HFF-Myc (cell line): ENCODE measurements around the gene CTNNA3.

Experiments
- DNase-seq: peaks from one replicate; pipeline ENCODE4 v3.0.0-alpha.2; 2011; ENCODE audit warnings: low read depth; ENCODE audit errors: extremely low read depth
- H3K4me3 ChIP-seq: replicated peaks from 2 replicates; pipeline ENCODE4 v1.5.1; 2011; ENCODE audit warnings: low read depth, mild to moderate bottlenecking, control low read depth, low read length
- TF ChIP-seq, protein P1 (sequence below): IDR thresholded peaks from 2 replicates; pipeline ENCODE4 v1.5.1; 2012; ENCODE audit warnings: mild to moderate bottlenecking, low read depth, low read length, control low read depth; ENCODE audit errors: missing control alignments

The CTNNA3 gene

DNA sequence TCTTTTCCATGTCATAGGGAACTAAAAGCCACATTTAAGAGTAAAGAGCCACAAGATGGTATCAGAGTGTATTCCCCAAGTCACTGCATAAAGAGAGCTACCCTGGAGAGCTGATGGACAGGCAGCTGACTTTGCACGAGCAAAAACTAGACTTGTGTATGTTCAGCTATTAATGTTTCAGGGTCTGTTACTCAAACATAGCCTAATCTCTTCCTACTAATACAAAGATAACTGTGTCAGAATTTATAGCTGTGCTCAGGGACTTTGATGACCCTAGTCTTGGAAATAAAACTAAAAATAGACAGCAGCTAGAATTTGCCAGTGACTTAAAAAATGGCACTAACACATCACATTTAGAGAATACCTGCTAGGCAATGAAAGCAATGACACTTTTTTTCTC, 815.7 kb downstream of the CTNNA3 start:
- no peak overlapping the region for H3K4me3 ChIP-seq
- TF ChIP-seq, protein P1, sequence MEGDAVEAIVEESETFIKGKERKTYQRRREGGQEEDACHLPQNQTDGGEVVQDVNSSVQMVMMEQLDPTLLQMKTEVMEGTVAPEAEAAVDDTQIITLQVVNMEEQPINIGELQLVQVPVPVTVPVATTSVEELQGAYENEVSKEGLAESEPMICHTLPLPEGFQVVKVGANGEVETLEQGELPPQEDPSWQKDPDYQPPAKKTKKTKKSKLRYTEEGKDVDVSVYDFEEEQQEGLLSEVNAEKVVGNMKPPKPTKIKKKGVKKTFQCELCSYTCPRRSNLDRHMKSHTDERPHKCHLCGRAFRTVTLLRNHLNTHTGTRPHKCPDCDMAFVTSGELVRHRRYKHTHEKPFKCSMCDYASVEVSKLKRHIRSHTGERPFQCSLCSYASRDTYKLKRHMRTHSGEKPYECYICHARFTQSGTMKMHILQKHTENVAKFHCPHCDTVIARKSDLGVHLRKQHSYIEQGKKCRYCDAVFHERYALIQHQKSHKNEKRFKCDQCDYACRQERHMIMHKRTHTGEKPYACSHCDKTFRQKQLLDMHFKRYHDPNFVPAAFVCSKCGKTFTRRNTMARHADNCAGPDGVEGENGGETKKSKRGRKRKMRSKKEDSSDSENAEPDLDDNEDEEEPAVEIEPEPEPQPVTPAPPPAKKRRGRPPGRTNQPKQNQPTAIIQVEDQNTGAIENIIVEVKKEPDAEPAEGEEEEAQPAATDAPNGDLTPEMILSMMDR, result no peak
- DNase-seq, result no peak

DNA sequence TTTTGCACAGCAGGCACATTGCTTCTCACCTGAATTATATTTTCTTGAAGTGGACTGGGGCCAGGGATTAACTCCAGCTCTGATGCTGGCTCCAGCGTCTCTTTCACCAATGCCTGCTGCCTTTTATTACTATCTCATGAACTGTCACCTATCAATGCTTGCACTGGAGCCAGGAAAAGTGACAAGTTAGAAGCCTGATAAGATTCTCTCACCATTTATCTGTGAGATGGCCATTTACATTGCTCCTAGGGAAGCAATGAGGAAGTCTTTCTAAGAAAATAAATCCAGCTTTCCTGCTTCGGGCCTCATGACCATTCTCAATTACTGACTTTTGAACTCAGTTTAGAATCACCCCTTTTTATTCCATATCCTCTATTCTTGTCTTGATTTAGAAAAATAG, 818.6 kb downstream of the CTNNA3 start:
- H3K4me3 ChIP-seq, result no peak overlapping the region
- TF ChIP-seq, protein P1, result no peak
- DNase-seq, result no peak

DNA sequence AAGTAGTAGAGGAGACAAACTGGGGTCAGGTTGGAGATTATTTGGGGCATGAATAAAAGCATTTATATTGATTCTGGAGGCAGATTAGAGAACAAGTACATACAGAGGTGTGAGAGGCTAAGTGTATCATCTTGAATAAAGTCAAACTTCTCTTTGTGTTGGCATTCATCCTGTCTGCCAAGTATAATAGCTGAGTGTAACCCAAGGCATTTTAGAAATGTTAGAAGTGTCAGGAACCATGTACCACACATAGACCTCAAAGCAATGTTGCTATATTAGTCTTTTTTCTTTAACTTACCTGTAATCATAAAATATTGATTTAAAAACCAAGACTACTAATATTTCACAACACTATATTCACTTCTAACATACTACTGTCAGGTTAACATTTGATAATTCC, 826.4 kb downstream of the CTNNA3 start:
- H3K4me3 ChIP-seq, result no peak overlapping the region
- TF ChIP-seq, protein P1, result no peak
- no peak for DNase-seq

DNA sequence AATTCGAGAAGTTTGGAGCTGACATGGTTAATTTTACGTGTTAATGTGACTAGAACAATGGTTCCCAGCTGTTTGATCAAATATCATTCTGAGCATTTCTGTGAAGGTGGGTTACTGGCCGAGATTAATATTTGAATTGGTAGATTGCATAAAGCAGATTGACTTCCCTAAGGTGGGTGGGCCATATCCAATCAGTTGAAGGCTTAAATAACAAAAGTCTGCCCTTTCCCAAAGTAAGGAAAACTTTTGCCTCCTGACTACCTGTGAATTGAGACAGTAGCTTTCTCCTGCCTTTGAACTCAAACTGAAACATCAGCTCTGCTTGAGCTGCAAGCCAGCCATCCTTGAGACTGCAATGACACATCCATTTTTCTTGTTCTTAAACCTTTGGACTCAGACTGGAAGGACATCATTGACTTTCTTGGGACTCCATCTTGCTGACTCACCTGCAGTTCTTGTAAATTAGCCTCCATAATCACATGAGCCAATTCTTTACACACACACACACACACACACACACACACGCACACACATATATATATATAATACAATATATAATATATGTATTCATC, 833.2 kb downstream of the CTNNA3 start:
- TF ChIP-seq, protein P1, result no peak
- no peak for DNase-seq
- no peak overlapping the region for H3K4me3 ChIP-seq

DNA sequence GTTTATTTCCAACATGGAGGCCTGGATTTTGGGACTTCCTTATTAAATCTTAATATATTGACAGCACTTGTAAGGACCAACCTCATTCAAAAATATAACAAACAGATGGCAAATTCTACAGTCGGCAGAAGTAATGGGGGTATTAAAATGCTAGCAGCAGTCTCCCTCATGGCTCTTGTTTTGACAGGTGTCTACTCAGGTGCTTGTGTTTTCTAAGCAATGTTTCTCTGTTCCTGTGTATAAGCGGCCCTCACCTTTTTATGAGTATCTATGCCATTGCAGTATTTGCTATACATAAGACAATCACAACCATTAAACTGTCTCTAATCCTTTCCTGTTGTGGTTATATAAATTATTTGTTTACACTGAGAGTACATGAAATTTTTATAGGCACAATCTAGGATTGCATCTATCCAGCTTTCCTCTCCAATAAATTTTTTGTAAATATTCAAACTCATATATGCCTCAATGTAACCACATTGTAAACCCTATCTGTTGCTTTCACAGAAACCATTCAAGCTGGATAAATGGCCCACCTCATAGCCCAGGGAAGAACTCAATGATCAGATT, 835.5 kb downstream of the CTNNA3 start:
- TF ChIP-seq, protein P1, result no peak
- H3K4me3 ChIP-seq, result no peak overlapping the region
- DNase-seq, result no peak

DNA sequence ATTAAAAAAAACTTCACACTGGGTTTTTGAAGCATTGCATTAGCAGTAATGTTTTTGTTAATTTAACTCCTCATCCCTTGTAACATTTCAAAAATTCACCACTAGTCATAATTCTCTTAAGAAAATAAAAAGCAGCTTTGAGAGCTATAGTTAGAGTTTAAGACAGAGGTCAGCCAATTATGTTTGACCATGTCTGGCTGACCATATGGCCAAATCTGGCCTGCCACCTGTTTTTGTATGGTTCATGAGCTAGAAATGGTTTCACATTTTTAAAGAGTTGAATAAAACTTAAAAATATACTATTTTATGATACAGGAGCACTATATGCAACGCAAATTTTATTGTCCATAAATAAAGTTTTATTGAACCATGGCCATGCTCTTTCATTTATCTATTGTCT, 843.2 kb downstream of the CTNNA3 start:
- TF ChIP-seq, protein P1, result no peak
- DNase-seq, result no peak
- no peak overlapping the region for H3K4me3 ChIP-seq

DNA sequence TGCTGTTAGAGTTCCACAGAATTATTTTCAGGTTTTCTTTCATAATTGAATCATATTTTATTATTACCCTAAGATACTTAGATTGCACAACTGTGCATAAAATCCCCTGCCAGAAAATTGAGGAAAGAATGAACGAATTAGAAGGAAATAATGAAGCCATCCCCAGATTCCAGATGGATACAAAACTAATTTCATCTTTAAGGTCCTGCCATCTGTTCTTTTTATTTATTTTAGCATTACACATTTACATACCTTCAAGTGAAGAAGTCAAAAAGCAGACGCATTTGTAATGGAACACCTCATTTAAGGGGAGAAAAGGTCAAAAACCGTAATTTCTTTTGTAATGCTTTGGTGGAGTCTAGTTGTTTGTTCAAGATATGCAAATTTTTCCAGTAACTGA, 847.1 kb downstream of the CTNNA3 start:
- no peak for DNase-seq
- TF ChIP-seq, protein P1, result no peak
- H3K4me3 ChIP-seq, result no peak overlapping the region
